Bronchial epithelial cell (primary cell): ENCODE results near the gene PTPN11. TPM values are rescaled to one million over a fixed set of nuclear protein-coding genes. Genes with fewer than 3 reads are reported as not detected.
A peak's percentile ranks its signal among the peaks of the same experiment; 100 is the strongest.

Source experiments
- DNase-seq: peaks from one replicate; pipeline ENCODE4 v3.0.0-alpha.2; 2010; ENCODE audit warnings: low read depth
- FAIRE-seq: peaks from 2 replicates; lab custom pipeline; 2011; peaks lifted over from hg19 to GRCh38; lab: Jason Lieb, UNC
- H3K27me3 ChIP-seq: 2 replicates; pipeline ENCODE4 v1.5.1; 2011; ENCODE audit warnings: low read length; ENCODE audit not compliant: control insufficient read depth, insufficient read depth
- H3K36me3 ChIP-seq: 2 replicates; pipeline ENCODE4 v1.5.1; 2011; ENCODE audit warnings: low read length; ENCODE audit not compliant: control insufficient read depth, insufficient read depth
- H3K4me3 ChIP-seq: 2 replicates; pipeline ENCODE4 v1.5.1; 2011; ENCODE audit warnings: mild to moderate bottlenecking, low read depth, low read length, control low read depth
- total RNA-seq: library from RNA; depleted of rRNA; stranded (reverse); fragments of >200 nt; gene quantifications from 2 replicates; pipeline ENCODE4 v1.2.1, GENCODE V29; 2014
- TF ChIP-seq, protein P1 (sequence below): IDR thresholded peaks from 2 replicates; pipeline ENCODE4 v1.5.1; 2011; ENCODE audit warnings: mild to moderate bottlenecking, moderate library complexity, low read length, control low read depth, inconsistent platforms; ENCODE audit not compliant: insufficient read depth, severe bottlenecking

Gene PTPN11
- total RNA-seq, 1 donor from 2014 or later: 140 TPM

DNA sequence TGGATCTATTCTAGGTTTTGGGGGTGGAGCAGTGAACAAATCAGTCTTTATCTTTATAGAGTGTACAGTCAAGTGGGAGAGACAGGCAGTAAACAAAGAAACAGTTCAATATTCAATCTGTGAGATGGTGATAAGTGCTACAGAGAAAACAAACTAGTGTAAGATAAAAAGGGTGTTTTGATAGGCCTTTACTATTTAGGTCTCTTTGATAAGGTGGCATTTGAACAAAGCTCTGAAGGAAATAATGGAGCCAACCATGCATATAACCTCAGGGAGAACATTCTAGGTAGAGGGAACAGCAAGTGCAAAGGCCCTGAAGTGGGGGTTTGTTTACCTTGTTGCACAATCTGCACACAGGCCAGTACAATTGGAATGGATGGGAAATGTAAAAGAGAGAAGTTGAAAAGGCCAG is 47.3 kb downstream of the PTPN11 start:
- FAIRE-seq (no peak), DNase-seq (no peak)
- TF ChIP-seq, protein P1, sequence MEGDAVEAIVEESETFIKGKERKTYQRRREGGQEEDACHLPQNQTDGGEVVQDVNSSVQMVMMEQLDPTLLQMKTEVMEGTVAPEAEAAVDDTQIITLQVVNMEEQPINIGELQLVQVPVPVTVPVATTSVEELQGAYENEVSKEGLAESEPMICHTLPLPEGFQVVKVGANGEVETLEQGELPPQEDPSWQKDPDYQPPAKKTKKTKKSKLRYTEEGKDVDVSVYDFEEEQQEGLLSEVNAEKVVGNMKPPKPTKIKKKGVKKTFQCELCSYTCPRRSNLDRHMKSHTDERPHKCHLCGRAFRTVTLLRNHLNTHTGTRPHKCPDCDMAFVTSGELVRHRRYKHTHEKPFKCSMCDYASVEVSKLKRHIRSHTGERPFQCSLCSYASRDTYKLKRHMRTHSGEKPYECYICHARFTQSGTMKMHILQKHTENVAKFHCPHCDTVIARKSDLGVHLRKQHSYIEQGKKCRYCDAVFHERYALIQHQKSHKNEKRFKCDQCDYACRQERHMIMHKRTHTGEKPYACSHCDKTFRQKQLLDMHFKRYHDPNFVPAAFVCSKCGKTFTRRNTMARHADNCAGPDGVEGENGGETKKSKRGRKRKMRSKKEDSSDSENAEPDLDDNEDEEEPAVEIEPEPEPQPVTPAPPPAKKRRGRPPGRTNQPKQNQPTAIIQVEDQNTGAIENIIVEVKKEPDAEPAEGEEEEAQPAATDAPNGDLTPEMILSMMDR: no peak
- Histone ChIP-seq H3K36me3 (peaks cover 7% of the 10 kb centered on the region), H3K4me3 (no peak overlapping the region), H3K27me3 (no peaks in the 10 kb centered on the region)

DNA sequence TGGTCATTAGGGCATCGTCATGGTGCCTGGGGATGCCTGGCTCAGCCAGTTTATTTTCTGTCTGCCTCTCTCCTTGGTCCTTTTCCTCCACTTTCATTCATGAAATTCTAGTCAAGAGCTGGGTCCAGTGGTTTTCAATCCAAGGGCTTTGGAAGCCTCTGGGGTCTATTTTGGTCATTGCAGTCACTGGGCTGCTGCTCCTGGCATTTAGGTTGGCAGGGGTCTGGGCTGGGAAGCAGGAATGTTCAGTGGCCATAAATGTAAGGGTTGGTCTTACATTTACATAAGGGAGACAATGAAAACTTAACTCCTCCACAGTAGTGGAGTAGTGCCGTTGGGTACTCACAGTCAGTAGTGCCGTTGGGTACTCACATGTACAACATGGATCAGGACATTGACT is 48.1 kb downstream of the PTPN11 start:
- TF ChIP-seq, protein P1: no peak
- Histone ChIP-seq H3K36me3 (peaks cover 7% of the 10 kb centered on the region), H3K27me3 (no peaks in the 10 kb centered on the region), H3K4me3 (no peak overlapping the region)
- DNase-seq (no peak), FAIRE-seq (no peak)

DNA sequence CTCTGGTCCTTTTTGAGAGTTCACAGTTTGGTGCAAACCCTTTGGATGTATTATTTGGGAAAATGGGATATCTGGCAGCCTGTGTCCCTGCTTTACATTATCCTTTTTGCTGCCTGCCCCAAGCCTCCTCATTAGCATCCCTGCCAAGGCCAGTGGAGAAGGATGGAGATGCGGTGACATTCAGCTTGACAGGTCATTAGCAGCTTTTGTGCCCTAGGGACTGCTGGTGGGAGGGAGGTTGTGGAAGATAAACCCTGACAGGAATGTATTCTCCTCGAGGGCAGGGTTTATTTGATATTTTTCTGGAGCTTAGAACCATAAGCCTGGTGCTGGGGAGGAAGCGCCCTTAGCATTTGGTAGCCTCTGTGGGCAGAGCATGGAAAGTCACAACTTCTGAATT is 49.3 kb downstream of the PTPN11 start:
- Histone ChIP-seq H3K36me3 (peaks cover 12% of the 10 kb centered on the region), H3K4me3 (no peak overlapping the region), H3K27me3 (no peaks in the 10 kb centered on the region)
- no peak for DNase-seq
- TF ChIP-seq, protein P1: no peak
- FAIRE-seq: no peak

DNA sequence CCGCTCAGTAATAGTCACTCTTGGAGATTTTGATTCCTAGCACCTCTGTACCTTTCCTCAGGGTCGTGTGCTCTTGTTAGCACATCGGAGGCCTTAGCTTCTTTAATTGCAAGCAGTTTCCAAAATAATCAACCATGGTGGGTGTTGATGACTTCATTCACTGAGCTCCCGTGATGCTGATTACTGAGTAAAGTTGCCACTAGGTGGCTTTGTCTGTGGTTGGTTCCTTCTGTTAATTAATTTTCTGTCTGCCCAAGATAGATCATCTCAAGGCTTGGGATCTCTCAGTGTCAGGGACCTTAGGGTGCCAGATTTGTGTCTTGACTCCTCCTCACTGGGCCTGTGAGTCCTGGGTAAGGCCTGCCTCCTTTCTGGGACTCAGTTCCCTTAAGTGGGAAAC is 54.3 kb downstream of the PTPN11 start:
- peaks cover 18% of the 10 kb centered on the region for H3K36me3 ChIP-seq
- peak; percentile 8 for DNase-seq

DNA sequence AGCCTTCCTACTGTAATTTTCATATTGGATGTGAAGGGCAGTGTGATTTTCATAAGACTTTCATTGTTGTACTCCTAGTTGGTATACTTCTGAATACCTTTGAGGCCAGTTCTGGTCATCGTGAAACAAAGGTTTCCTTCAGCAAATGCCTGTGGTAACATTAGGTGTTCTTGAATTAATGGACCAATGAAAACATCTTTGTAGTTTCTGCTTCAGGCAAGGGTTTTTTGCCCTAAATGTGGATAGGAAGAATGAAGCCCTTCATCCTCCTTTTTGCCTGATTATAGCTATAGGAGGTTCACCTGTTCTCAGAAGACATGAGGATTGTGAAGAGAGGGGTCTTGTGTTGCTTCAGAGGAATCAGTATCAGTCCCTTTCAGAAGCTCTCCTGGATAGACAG is 60.7 kb downstream of the PTPN11 start:
- DNase-seq (no peak), FAIRE-seq (no peak)
- TF ChIP-seq, protein P1: no peak
- Histone ChIP-seq H3K27me3 (no peaks in the 10 kb centered on the region), H3K4me3 (no peak overlapping the region), H3K36me3 (peaks cover 15% of the 10 kb centered on the region)

More for the DNA sequence above, 54.3 kb downstream of the PTPN11 start:
- TF ChIP-seq, protein P1: peak; percentile 9
- H3K27me3 ChIP-seq: no peaks in the 10 kb centered on the region
- H3K4me3 ChIP-seq: no peak overlapping the region
- FAIRE-seq: no peak

DNA sequence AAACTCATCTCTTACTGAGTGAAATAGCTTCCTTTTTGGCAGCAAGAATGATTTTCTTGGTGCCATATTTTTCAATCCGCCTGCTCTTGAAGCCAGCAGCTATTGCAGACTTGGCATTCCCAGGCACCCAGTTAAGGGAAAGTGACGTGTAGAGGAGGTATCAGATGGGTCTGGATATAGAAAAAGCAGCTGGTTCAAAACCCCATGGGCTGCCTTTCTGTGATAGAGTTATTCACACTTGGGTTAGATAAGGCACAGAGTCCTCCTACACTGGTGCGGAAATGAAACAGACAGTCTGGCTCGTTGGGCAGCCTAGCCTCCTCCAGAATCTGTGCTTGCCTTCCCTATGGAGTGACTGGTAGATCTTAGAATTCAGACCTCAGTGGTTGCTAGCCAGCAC is 62.2 kb downstream of the PTPN11 start:
- FAIRE-seq (no peak), DNase-seq (no peak)
- Histone ChIP-seq H3K36me3 (peaks cover 14% of the 10 kb centered on the region), H3K4me3 (no peak overlapping the region), H3K27me3 (no peaks in the 10 kb centered on the region)
- TF ChIP-seq, protein P1: no peak
